H9 (cell line): ENCODE results near the gene TERF2IP. TPM values are rescaled to one million over a fixed set of nuclear protein-coding genes. Genes with fewer than 3 reads are reported as not detected.

ENCODE experiments used
- DNase-seq: peaks from one replicate; pipeline ENCODE4 v3.0.0-alpha.2; 2017
- H2AFZ ChIP-seq: one replicate; pipeline ENCODE4 v1.6.1; 2013; ENCODE audit warnings: mild to moderate bottlenecking, low read length, control low read depth, moderate library complexity
- H2AK5ac ChIP-seq: 2 replicates; pipeline ENCODE4 v1.6.1; 2013; ENCODE audit warnings: low read length, control low read depth, mixed read lengths; ENCODE audit not compliant: insufficient read length
- H2BK120ac ChIP-seq: one replicate; pipeline ENCODE4 v1.6.1; 2013; ENCODE audit warnings: low read depth, mild to moderate bottlenecking, low read length, control low read depth, inconsistent platforms; ENCODE audit not compliant: poor library complexity, severe bottlenecking
- H2BK12ac ChIP-seq: 2 replicates; pipeline ENCODE4 v1.6.1; 2013; ENCODE audit warnings: low read length, control low read depth, mixed read lengths, low read depth; ENCODE audit not compliant: insufficient read length
- H2BK15ac ChIP-seq: 2 replicates; pipeline ENCODE4 v1.6.1; 2013; ENCODE audit warnings: low read depth, low read length, control low read depth
- H2BK20ac ChIP-seq: one replicate; pipeline ENCODE4 v1.6.1; 2013; ENCODE audit warnings: low read depth, mild to moderate bottlenecking, low read length, control low read depth, inconsistent platforms; ENCODE audit not compliant: poor library complexity, severe bottlenecking
- H2BK5ac ChIP-seq: 2 replicates; pipeline ENCODE4 v1.6.1; 2013; ENCODE audit warnings: low read length, control low read depth, mixed read lengths; ENCODE audit not compliant: insufficient read length
- H3K14ac ChIP-seq: 2 replicates; pipeline ENCODE4 v1.6.1; 2013; ENCODE audit warnings: low read length, control low read depth; ENCODE audit not compliant: insufficient read depth
- H3K18ac ChIP-seq: 2 replicates; pipeline ENCODE4 v1.6.1; 2013; ENCODE audit warnings: low read depth, mild to moderate bottlenecking, mixed read lengths, low read length, control low read depth; ENCODE audit not compliant: insufficient read length
- H3K23ac ChIP-seq: 2 replicates; pipeline ENCODE4 v1.6.1; 2013; ENCODE audit warnings: low read length, control low read depth, mixed read lengths, low read depth; ENCODE audit not compliant: insufficient read length
- H3K23me2 ChIP-seq: 2 replicates; pipeline ENCODE4 v1.6.1; 2013; ENCODE audit warnings: low read depth, mild to moderate bottlenecking, mixed read lengths, low read length, control low read depth; ENCODE audit not compliant: insufficient read length, poor library complexity, severe bottlenecking
- H3K27ac ChIP-seq: 2 replicates; pipeline ENCODE4 v1.5.1; 2013; ENCODE audit warnings: low read length, control low read depth, mixed read lengths, low read depth; ENCODE audit not compliant: insufficient read length
- H3K27me3 ChIP-seq: 2 replicates; pipeline ENCODE4 v1.6.1; 2013; ENCODE audit warnings: low read length, control low read depth, inconsistent platforms; ENCODE audit not compliant: insufficient read depth
- H3K4ac ChIP-seq: 2 replicates; pipeline ENCODE4 v1.6.1; 2013; ENCODE audit warnings: low read depth, mild to moderate bottlenecking, control low read depth, inconsistent platforms, low read length, moderate library complexity
- H3K4me1 ChIP-seq: 2 replicates; pipeline ENCODE4 v1.6.1; 2013; ENCODE audit warnings: low read length, control low read depth, inconsistent platforms; ENCODE audit not compliant: insufficient read depth
- H3K4me2 ChIP-seq: 2 replicates; pipeline ENCODE4 v1.6.1; 2013; ENCODE audit warnings: low read length, control low read depth, mixed read lengths; ENCODE audit not compliant: insufficient read length, insufficient read depth
- H3K56ac ChIP-seq: 2 replicates; pipeline ENCODE4 v1.6.1; 2013; ENCODE audit warnings: low read depth, mild to moderate bottlenecking, mixed read lengths, low read length, control low read depth; ENCODE audit not compliant: insufficient read length
- H3K79me1 ChIP-seq: 2 replicates; pipeline ENCODE4 v1.6.1; 2013; ENCODE audit warnings: low read depth, mild to moderate bottlenecking, moderate library complexity, low read length, control low read depth, inconsistent platforms; ENCODE audit not compliant: insufficient read depth, poor library complexity, severe bottlenecking
- H3K79me2 ChIP-seq: 2 replicates; pipeline ENCODE4 v1.6.1; 2013; ENCODE audit warnings: low read length, control low read depth, inconsistent platforms; ENCODE audit not compliant: insufficient read depth
- H3K9ac ChIP-seq: 2 replicates; pipeline ENCODE4 v1.6.1; 2013; ENCODE audit warnings: low read length, control low read depth, mixed read lengths; ENCODE audit not compliant: insufficient read length; ENCODE audit errors: extremely low read depth
- H3K9me3 ChIP-seq: one replicate; pipeline ENCODE4 v1.6.1; 2013; ENCODE audit warnings: low read depth, low read length, inconsistent platforms; ENCODE audit not compliant: control insufficient read depth
- H3T11ph ChIP-seq: one replicate; pipeline ENCODE4 v1.6.1; 2013; ENCODE audit warnings: mild to moderate bottlenecking, low read length, control low read depth, inconsistent platforms
- H4K20me1 ChIP-seq: one replicate; pipeline ENCODE4 v1.6.1; 2013; ENCODE audit not compliant: control insufficient read depth, insufficient read length, insufficient read depth
- H4K5ac ChIP-seq: 2 replicates; pipeline ENCODE4 v1.6.1; 2013; ENCODE audit warnings: low read depth, mild to moderate bottlenecking, mixed read lengths, low read length, control low read depth; ENCODE audit not compliant: insufficient read length
- H4K8ac ChIP-seq: replicated peaks from 2 replicates; pipeline ENCODE4 v1.6.1; 2013; ENCODE audit warnings: low read length, control low read depth, mixed read lengths, low read depth; ENCODE audit not compliant: insufficient read length
- H4K91ac ChIP-seq: 2 replicates; pipeline ENCODE4 v1.6.1; 2013; ENCODE audit warnings: low read depth, mild to moderate bottlenecking, moderate library complexity, mixed read lengths, low read length, control low read depth; ENCODE audit not compliant: insufficient read length
- H3K27ac Mint-ChIP-seq, 3 experiments: 2 replicates in 2 of 3; 3 replicates in 1 of 3; pipeline ENCODE4 v1.8.0; 2020 to 2021; ENCODE audit warnings: mixed read lengths in 3 of 3, mild to moderate bottlenecking in 1 of 3, moderate library complexity in 1 of 3
- H3K27me3 Mint-ChIP-seq: 2 replicates; pipeline ENCODE4 v1.8.0; 2021; ENCODE audit warnings: low read depth, mild to moderate bottlenecking, moderate library complexity, mixed read lengths
- H3K36me3 Mint-ChIP-seq, 3 experiments: 2 replicates in 2 of 3; 3 replicates in 1 of 3; pipeline ENCODE4 v1.8.0; 2020 to 2021; ENCODE audit warnings: low read depth in 3 of 3, mixed read lengths in 3 of 3; ENCODE audit not compliant: insufficient read depth in 1 of 3
- H3K4me1 Mint-ChIP-seq, 2 experiments: 2 replicates each; pipeline ENCODE4 v1.8.0; 2020; ENCODE audit warnings: mixed read lengths in 2 of 2
- H3K4me3 Mint-ChIP-seq, 2 experiments: 2 replicates in 1 of 2; 3 replicates in 1 of 2; pipeline ENCODE4 v1.8.0; 2020 to 2021; ENCODE audit warnings: mild to moderate bottlenecking in 2 of 2, mixed read lengths in 2 of 2, moderate library complexity in 1 of 2
- H3K9me3 Mint-ChIP-seq, 2 experiments: 2 replicates in 1 of 2; 3 replicates in 1 of 2; pipeline ENCODE4 v1.8.0; 2020; ENCODE audit warnings: mild to moderate bottlenecking in 2 of 2, mixed read lengths in 2 of 2, moderate library complexity in 1 of 2
- total RNA-seq: library from RNA; stranded (reverse); gene quantifications from 2 replicates; pipeline ENCODE4 v1.2.1, GENCODE V29; 2021
- TF ChIP-seq, protein P1 (sequence below): fragments of 200-600 bp; sonication (generic); conservative IDR thresholded peaks from 3 replicates; pipeline ENCODE4 v1.8.0; 2021; ENCODE audit warnings: antibody characterized with exemption, mild to moderate bottlenecking

The TERF2IP gene
- total RNA-seq, 1 experiment from 2014 or later: 15.6 TPM

DNA sequence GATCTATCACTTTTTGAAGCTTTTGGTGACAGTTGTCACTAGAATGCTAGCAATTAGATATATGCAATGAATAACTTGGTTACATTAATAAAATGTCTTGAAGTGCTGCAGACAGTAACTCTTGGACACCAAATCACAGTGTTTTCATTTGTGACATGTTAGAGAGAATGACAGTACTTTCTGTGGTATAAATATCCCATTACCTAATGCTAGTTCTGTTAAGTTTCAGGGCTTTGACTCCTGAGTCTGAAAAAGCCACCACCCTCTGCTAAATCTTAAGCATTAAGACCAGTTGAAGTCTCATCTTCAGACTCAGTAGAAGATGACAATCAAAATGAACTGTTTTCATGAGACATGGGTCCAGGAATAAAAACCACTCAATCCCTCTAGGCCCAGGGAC lies 39.8 kb downstream of the TERF2IP start:
- no peak overlapping the region for H2BK20ac ChIP-seq
- Mint-ChIP-seq H3K9me3 (peaks cover 48 to 53% of the 10 kb centered on the region in 2 experiments), H3K4me3 (no peak overlapping the region), H3K27ac (no peak overlapping the region), H3K4me1 (0 out of 4 replicates have a peak, but pooled peaks cover 0 to 2% of the 10 kb centered on the region in 2 experiments), H3K36me3 (peaks cover 23 to 34% (median 32%) of the 10 kb centered on the region in 3 experiments), H3K27me3 (peaks cover 4% of the 10 kb centered on the region)
- no peaks in the 10 kb centered on the region for H4K20me1 ChIP-seq
- H4K91ac ChIP-seq: no peak overlapping the region
- H3K4ac ChIP-seq: no peak overlapping the region
- H2AFZ ChIP-seq: no peak overlapping the region
- no peak overlapping the region for H3K14ac ChIP-seq
- TF ChIP-seq, protein P1, sequence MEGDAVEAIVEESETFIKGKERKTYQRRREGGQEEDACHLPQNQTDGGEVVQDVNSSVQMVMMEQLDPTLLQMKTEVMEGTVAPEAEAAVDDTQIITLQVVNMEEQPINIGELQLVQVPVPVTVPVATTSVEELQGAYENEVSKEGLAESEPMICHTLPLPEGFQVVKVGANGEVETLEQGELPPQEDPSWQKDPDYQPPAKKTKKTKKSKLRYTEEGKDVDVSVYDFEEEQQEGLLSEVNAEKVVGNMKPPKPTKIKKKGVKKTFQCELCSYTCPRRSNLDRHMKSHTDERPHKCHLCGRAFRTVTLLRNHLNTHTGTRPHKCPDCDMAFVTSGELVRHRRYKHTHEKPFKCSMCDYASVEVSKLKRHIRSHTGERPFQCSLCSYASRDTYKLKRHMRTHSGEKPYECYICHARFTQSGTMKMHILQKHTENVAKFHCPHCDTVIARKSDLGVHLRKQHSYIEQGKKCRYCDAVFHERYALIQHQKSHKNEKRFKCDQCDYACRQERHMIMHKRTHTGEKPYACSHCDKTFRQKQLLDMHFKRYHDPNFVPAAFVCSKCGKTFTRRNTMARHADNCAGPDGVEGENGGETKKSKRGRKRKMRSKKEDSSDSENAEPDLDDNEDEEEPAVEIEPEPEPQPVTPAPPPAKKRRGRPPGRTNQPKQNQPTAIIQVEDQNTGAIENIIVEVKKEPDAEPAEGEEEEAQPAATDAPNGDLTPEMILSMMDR: no peak
- no peak overlapping the region for H4K8ac ChIP-seq
- H3K9me3 ChIP-seq: peaks cover 28% of the 10 kb centered on the region
- no peak overlapping the region for H4K5ac ChIP-seq
- no peaks in the 10 kb centered on the region for H3K27me3 ChIP-seq
- no peak overlapping the region for H3K18ac ChIP-seq
- H3K4me1 ChIP-seq: no peaks in the 10 kb centered on the region
- no peak overlapping the region for H3K56ac ChIP-seq
- H3K27ac ChIP-seq: no peak overlapping the region
- no peak for DNase-seq
- no peaks in the 10 kb centered on the region for H3K23me2 ChIP-seq
- no peaks in the 10 kb centered on the region for H3K79me1 ChIP-seq
- H2BK120ac ChIP-seq: no peak overlapping the region
- no peak overlapping the region for H3T11ph ChIP-seq
- no peaks in the 10 kb centered on the region for H3K79me2 ChIP-seq
- no peak overlapping the region for H2AK5ac ChIP-seq
- H3K9ac ChIP-seq: no peak overlapping the region
- no peak overlapping the region for H2BK5ac ChIP-seq
- no peak overlapping the region for H3K4me2 ChIP-seq
- no peak overlapping the region for H2BK15ac ChIP-seq
- H2BK12ac ChIP-seq: no peak overlapping the region
- H3K23ac ChIP-seq: no peak overlapping the region
